Activated T-helper 1 cell treated with Interleukin-2 at 50 U/mL for 16 hours (primary cell): ENCODE data around the gene ANP32A.
A peak's percentile ranks its signal among the peaks of the same experiment; 100 is the strongest.
"Not testable (repeated sequence)": the region's sequence is repeated elsewhere in the genome, so short reads cannot be mapped to it uniquely, and the experiment has no call there.

Experiments
- DNase-seq: peaks from one replicate; pipeline ENCODE4 v3.0.0-alpha.2; 2020; ENCODE audit warnings: low read depth

ANP32A gene

DNA sequence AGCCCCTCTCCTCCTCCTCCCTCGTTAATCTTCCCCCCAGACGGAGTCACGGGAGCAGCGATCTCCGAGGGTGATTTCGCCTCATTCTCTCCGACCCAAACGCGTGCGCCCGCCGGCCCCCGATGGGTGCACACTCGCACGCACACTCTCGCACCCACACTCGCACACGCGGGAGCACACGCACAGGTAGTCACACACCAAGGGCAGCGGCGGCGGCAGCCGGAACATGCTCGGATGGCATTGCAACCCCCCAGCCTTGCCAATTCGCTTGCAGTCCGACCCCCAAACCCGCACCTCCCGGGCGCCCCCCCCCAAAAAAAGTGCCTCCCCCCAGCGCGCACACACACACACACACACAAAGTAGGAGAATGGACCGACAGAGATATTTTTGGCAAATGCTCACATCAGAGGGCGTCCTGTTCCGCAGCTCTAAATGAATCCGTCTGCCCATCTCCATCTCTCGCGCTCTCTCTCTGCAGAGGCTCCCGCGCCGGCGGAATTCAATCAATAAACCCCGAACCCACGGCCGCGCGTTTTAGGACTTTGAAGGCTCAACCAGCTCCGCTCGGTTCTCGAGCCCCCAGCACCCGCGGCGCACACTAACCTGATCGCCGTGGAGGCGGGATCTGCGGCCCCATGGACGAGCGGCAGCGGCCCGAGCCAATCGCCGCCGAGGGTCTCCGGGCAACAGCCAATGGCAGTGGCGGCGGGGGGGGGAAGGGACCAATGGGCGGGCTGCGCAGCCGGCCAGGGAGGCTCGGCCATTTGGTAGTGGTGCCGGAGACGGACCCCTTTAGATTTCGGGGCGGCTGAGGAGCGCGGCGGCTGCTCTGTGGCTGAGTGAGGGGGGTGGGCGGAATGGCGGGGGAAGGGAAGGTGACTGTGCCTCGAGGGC lies at the start of gene ANP32A:
ANP32A (minus strand) TSS at position 601 of the 895 bp plus-strand sequence; CDS start at position 457, 144 bp downstream.
- DNase-seq = peak; percentile 94

DNA sequence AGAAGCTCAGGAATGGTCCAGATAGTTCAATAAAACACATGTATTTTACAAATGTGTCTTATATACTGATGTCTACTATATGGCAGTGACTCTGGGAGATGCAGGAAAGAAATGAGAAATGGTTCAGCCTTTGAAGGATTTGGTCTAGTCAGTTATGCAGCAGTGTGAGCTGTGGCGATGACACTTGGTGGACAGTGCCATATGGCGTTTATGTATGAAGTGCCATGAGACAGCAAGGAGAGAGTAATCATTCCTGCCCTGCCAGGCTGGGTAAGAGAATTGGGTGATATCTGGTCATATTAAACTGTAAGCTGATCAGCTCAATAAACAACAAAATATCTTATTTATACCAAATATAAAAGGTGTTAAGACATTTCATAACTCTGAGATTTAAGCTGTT lies 47.6 kb upstream of the ANP32A start:
- no peak for DNase-seq

DNA sequence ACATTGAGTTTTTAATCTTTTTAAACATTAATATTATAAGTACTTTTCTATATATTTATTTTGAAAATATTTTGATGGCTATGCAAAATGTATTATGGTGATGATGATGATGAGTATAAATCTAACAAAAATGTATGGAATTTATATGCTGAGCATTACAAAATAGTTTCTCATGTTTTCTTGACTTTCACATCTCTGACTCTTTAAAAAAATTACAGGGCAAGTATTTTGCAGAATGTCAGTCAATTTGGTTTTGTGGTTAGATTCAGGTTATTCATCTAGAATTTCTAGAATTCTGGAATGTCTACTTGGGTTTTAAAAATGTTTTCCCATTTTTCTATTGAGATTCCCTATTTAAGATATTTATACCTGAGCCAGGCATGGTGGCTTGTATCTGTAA lies 41.7 kb upstream of the ANP32A start:
- no peak for DNase-seq

DNA sequence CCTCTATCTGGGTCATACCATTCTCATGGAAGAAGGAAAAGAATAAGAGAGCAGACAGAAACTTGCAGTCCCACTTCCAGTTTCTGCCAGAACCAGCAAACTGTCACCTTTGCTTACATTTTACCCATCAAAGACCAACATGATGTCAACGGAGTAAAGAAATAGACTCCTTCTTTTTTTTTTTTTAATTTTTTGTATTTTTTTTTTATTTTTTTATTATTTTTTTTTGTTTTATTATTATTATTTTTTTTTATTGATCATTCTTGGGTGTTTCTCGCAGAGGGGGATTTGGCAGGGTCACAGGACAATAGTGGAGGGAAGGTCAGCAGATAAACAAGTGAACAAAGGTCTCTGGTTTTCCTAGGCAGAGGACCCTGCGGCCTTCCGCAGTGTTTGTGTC lies 38.0 kb upstream of the ANP32A start:
- DNase-seq = not testable (repeated sequence)

DNA sequence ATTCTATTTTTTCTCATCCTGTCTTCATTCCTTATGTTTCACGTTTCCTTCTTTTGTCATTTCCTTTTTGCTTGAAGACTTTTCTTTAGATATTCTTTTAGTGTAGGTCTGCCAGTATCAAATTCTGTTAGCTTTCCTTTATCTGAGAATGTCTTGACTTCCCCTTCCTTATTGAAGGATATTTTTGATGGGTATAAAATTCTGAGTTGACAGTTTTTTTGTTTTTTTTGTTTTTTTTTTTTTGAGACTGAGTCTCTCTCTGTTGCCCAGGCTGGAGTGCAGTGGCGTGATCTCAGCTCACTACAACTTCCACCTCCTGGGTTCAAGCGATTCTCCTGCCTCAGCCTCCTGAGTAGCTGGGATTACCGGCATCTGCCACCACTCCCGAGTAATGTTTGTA lies 36.7 kb upstream of the ANP32A start:
- not testable (repeated sequence) for DNase-seq

DNA sequence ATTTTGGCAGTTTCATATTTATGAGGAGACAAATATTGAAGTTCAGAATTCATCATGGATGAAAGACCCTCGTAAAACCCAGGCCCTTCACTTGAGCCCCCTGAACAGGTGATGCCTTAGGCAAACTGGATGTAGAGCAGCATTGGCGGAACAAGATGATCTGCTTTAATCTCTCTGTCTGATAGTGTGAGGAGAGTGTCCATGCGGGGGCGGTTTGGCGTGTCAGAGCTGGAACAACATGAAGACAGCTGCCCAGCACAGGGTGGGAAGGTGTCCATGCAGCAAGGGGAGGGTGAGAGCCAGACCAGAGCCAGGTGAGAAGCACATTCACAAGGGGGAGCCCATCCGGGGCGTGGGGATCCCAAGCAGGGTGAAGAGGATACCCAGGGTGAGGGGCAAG lies 31.8 kb upstream of the ANP32A start:
- no peak for DNase-seq

DNA sequence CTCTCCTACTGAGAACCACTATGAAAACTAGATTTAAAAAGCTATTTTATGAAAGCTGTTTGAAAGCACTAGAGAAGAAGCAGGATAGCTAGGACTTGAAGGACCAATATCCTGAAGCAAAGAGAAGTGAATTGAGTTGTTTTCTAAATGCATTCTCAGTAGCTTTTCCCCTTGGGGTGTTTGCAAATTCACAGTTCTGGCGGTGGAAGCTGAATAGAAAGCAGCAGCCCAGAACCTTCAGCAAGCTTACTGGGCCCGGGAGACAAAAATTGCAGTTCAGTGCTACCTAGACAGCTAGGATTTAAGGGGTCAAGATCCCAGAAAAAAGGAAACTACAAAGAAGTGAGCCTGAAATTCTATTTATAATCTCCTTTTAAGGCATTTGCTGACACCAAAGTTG lies 31.3 kb upstream of the ANP32A start:
- no peak for DNase-seq

DNA sequence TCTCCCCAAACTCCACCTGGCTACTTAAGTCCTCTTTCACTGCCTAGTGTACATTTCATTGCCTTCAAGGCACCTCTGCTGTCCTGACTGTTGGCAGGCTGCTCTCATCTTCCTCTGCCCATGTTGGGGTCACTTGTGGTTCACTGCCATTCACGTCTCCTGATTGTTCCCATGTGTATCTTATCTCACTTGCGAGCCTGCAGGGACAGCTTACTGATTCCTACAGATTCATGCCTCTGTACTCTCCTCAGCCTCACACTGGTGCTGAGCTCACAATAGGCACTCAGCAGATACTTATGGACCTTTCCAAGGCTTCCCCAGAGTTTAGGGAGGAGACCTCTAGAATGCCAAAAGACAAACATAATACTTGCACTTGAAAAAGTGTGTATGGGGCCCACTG lies 28.8 kb upstream of the ANP32A start:
- DNase-seq = no peak

DNA sequence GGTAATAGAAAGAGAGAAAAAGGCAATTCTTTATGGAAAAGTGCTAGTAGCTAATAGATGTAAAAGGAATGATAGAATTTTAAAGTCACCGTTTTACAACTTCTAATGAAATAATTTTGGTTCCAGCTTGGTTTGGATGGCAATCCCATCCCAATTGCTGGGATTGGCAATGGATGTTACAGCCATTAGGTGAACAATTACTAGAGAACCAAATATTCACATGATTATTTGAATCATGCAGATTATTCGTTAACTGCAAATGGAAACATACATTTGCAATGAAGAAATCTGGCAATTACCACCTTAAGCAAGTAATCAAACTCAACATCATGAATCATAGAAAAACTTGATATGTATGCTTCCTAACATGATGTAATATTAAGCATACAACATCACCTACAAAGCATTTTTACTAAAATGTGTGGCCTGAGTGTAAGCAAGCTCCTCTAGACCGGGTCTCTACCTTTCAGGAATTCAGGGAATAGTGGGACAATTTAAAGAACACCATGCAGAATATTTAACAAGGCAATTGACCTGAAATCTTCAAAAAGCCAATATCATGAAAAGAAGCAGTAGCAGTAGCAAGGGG lies 26.2 kb upstream of the ANP32A start:
- DNase-seq = no peak

DNA sequence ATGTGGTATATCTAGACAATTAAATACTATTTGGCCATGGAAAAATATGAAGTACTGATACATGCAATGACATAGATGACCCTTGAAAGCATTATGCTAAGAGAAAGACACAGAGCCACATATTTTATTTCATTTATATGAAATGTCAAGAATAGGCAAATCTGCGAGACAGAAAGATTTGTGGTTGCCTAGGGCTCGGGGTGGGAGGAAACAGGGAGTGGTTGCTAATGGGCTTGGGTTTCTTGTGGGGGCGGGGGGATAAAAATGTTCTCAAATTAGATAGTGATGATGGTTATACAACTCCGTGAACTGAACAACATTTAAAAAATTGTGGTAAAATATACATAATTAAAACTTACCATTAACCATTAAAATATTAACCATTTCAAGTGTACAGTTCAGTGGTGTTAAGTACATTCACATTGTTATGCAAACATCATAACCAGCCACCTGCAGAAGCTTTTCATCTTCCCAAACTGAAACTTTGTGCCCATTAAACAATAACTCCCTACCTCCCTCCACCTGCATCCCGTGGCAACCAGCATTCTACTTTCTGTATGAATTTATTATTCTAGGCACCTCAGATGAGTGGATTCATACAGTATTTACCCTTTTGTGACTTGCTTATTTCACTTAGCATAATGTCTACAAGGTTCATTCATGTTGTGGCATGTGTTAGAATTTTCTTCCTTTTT lies 24.3 kb upstream of the ANP32A start:
- DNase-seq = no peak

DNA sequence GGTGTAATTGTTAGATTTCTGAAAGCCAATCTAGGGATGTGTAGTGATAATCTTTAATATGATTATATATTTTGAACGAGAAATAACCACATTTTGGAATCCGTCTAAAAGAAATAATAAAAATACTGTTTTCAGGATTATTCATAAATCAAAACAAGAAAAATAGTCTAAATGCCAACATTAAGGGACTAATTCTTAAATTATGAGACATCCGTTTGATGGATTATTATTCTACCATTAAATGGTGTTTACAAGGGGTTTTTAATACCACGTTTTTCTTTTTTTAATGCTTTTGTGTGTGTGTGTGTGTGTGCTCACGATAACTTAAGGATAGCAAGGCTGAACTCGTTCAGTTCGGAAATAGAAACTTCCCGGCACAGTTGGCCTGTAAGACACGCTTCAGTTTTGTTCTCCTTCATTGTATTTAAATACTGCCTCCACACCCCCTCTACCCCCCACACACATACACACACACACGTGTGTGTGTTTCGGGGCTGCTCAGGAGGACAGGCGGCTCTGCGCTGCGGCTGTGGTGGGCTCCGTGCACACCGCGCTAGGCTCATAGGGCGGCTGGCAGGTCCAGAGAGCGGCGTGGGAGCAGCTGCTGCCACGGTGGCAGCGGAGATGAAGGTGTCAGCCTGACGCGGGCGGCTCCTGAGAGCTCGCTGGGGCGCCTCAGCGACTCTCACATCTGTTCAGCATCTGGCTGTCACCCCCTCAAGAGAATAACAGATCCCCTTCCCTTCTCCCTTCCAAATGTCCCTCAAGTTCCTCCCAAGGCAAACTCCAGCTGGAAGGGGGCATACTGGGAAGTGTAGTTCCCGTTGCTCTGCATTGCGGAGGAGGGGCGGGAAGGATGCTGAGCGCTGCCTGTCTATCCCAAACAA lies 23.0 kb upstream of the ANP32A start:
- no peak for DNase-seq

DNA sequence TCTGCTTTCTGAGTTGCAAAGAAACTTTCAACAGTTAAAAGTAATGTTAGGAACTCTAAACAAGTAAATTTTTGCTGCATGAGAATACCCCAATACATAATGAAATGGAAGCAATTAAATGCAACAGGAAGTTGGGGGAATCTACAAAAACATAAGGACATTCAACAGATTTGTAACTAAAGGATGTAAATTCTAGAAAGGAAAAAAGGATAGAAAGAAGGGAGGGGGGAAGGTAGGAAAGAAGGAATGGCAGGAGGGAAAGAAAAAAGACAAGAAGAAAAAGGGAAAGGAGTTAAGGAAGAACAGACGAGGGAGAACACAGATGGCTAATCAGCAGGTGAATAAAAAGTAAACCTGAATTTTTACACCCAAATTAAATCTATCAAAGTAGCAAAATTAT lies 22.3 kb upstream of the ANP32A start:
- no peak for DNase-seq

DNA sequence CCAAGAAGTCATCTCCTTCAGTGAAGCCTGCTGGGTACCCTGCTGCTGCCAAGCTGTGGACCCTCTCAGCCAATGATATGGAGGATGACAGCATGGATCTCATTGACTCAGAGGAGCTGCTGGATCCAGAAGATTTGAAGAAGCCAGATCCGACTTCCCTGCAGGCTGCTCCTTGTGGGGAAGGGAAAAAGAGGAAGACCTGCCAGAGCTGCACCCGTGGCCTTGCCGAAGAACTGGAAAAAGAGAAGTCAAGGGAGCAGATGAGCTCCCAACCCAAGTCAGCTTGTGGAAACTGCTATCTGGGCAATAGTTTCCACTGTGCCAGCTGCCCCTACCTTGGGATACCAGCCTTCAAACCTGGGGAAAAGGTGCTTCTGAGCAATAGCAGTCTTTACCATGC lies 13.7 kb upstream of the ANP32A start:
- DNase-seq = no peak

DNA sequence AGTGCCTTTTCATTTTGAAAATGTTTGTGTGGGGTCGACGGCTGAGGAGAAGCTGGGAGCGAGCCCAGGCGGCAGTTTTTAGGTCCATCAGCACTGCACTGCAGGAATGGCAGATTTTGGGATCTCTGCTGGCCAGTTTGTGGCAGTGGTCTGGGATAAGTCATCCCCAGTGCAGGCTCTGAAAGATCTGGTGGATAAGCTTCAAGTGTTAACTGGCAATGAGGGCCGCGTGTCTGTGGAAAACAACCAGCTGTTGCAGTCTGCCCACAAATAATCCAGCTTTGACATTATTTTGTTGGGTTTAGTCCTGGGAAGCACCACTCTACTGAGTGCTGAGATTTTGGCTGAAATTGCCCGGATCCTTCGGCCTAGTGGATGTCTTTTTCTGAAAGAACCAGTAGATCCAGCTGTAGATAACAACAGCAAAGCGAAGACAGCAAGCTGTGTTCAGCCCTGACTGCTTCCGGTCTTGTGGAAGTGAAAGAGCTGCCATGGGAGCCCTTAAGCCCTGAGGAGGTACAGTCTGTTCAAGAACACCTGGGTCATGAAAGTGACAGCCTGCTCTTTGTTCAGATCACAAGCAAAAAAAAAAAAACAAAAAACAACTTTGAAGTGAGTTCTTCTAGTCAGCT lies 13.1 kb upstream of the ANP32A start:
- no peak for DNase-seq

DNA sequence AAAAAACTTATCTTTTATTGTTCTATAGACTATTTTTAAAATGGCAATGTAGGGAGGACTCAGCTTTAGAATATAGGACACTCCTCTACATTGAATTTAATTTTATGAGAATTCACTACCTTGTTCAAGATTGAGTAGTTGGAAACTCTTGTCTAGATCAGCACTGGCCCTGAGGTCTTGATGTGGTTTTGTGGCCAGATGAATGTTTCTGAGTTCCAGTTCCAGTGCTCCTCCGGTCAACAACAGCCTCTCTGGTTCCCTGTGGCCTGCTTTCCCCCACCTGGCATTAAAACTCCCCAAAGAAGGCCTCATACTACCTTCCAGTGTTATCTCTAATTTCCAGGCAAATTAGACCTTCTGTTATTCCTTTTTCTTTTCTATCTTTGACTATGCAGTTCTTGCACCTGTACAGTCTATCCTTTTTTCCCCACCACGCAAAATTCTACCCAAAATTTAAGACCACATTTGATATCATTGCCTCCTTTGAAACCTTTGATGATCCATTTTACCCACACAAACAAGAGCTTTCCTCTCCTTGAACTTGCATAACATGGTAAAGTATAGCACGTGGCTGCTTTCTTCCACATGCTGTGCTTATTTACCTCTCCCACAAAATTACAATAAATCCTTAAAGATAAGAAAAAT lies 9.6 kb upstream of the ANP32A start:
- no peak for DNase-seq

DNA sequence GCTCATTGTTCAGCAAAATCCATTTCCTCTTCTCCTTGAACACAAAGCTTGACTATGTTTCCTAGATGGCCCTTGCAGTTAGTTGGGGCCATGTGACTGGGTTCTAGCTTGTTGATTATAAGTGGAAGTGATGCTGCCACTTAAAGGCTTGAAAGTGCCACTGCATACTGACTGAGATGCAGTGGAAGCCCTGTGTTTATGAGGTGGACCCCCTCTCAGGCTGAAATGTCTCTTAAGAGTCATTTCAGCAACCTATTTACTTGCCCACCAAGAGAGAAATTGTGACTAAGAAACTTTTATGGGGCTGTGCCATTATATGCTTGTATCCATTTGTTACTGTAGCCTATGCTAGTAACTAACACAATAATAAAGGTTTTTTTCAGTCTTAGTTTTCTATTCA lies 8.4 kb upstream of the ANP32A start:
- no peak for DNase-seq

DNA sequence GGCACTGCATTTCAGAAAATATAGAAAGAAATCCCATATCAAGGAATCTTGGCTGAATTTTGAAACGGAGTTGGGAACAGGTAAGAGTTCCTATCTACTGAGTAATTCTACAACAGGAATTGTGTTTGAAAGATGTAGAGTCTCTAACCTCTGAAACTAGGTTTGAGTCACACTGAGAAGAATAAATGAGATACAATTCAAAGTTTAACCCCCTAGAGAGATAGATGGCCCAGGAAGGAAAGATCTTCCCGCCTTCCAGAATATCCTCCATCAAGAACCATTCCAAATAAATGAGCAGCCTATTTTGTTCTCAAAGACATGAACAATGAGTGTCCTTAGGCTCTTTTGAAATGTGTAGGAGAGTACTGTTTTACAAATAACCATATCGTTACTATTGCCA lies 2.9 kb upstream of the ANP32A start:
- DNase-seq = no peak

DNA sequence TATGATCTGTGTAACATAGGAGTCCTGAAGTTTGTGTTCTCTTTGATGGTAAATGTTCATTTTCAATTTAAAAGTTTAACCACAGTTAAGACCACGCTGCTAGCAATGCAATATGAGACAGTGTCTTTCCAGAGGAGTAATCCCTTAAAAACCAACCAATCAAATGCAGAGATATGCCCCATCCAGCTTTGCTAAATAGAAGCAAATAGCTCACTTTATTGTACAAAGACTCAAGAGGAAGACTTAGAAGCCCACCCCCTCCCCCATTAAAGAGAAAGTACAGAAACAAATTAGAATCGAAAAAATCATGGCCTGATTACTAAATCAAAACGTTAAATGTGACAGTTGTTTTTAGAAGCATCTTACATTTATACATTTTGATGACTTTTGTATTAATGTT lies 2.1 kb upstream of the ANP32A start:
- DNase-seq = no peak

DNA sequence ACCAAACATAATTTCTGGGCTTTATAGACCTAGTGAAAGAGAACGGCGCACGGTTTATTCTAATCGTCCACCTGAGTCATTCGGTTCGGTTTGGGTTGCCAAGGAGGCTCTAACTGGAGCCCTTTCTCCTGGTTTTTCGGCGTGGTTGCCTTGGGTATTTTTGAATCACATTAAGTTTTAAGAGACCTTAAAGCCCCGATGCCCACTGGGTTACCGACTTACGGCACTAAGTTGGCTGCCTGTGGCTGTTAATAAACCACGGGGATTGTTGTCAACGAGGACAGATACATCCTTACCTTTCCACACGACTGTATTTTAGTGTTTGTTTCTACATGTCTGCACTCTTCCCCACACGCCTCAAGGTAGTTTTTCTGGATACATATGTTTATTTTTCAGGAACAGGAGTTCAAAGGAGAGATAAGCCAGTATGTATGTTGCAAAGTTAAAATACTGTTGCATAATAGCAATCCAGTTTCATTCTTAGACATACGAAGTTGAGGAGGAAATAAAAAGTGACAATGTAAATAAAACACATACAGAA lies 1.2 kb upstream of the ANP32A start:
- no peak for DNase-seq

DNA sequence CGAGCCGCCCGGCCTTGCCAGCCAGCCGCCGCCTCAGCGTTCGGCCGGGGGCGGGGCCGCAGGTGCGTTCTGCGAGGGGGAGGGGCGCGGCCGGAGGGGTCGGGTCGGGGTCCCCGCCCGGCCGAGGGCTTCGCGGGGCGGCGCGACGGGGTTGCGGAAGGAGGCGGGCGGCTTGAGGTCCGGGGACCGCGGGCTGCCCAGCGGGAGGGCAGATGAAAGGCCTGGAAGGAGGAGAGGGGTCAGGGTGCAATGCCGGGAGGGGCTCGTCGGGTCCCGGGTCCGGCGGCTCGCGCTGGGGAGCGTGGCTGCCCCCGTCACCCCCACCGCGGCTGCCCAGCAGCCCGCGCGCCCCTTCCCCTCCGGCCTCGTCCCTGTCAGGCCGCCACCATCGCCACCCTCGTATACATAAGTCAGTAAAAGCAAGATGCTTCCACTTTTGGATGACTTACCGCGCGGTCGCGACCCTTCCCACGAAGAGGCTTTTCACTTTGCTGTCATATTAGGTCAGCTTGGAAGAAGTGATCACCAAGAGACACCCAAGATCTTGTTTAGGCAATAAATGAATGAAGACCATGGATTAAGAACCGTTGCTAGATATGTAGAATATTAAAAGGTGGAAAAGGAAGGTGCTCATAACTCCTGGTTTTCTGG lies 620 bp upstream of the ANP32A start:
- DNase-seq = peak; percentile 3
